NCI-H524 (cell line): ENCODE results near the gene TSC22D1.

Source experiments
- DNase-seq, 2 experiments: peaks; one replicate each; lab custom pipeline; 2025; lab: John Stamatoyannopoulos, UW

The TSC22D1 gene

GRCh38 chr13:44426461-44426860, 149.7 kb downstream of the TSC22D1 start:
- no peak for DNase-seq

- DNase-seq = no peak
These were observed 150.4 kb downstream of the TSC22D1 start for GRCh38 chr13:44425815-44426078.

GRCh38 chr13:44425041-44425814, 150.9 kb downstream of the TSC22D1 start:
- no peak for DNase-seq

GRCh38 chr13:44423824-44424223, 152.3 kb downstream of the TSC22D1 start:
- no peak for DNase-seq

GRCh38 chr13:44422755-44423643, 153.1 kb downstream of the TSC22D1 start:
- DNase-seq = no peak

- DNase-seq = no peak
These were observed 154.1 kb downstream of the TSC22D1 start for GRCh38 chr13:44421853-44422525.

GRCh38 chr13:44420376-44421220, 155.5 kb downstream of the TSC22D1 start:
- DNase-seq = no peak

GRCh38 chr13:44417876-44418275, 158.3 kb downstream of the TSC22D1 start:
- no peak for DNase-seq

- DNase-seq = no peak
These were observed 158.7 kb downstream of the TSC22D1 start for GRCh38 chr13:44417446-44417845.

GRCh38 chr13:44416744-44417143, 159.4 kb downstream of the TSC22D1 start:
- DNase-seq = no peak

GRCh38 chr13:44416301-44416700, 159.8 kb downstream of the TSC22D1 start:
- DNase-seq = no peak

- no peak for DNase-seq
These were observed 160.3 kb downstream of the TSC22D1 start for GRCh38 chr13:44415815-44416214.

GRCh38 chr13:44414716-44415115, 161.4 kb downstream of the TSC22D1 start:
- DNase-seq = no peak

GRCh38 chr13:44413095-44413494, 163.0 kb downstream of the TSC22D1 start:
- DNase-seq = no peak

GRCh38 chr13:44412346-44412935, 163.7 kb downstream of the TSC22D1 start:
- DNase-seq = no peak

GRCh38 chr13:44411841-44412240, 164.3 kb downstream of the TSC22D1 start:
- no peak for DNase-seq

GRCh38 chr13:44410328-44410859, 165.7 kb downstream of the TSC22D1 start:
- no peak for DNase-seq

- no peak for DNase-seq
These were observed 166.5 kb downstream of the TSC22D1 start for GRCh38 chr13:44409595-44409994.

GRCh38 chr13:44407891-44408290, 168.2 kb downstream of the TSC22D1 start:
- no peak for DNase-seq

- DNase-seq = no peak
These were observed 168.8 kb downstream of the TSC22D1 start for GRCh38 chr13:44407379-44407778.

GRCh38 chr13:44406617-44407016, 169.5 kb downstream of the TSC22D1 start:
- DNase-seq = no peak
